DND-41 (cell line): ENCODE measurements around the gene FOXP1.

Experiments
- CTCF ChIP-seq: IDR thresholded peaks from 2 replicates; pipeline ENCODE4 v1.5.1; 2012; ENCODE audit warnings: borderline replicate concordance, low read length, moderate library complexity, mild to moderate bottlenecking; ENCODE audit not compliant: poor library complexity, severe bottlenecking; ENCODE audit errors: extremely low read depth
- EZH2 ChIP-seq: IDR thresholded peaks from 3 replicates; pipeline ENCODE4 v1.6.1; 2012; ENCODE audit warnings: borderline replicate concordance, low read depth, mild to moderate bottlenecking, moderate library complexity, low read length, inconsistent platforms; ENCODE audit not compliant: severe bottlenecking

GRCh38 chr3:71309886-71310285, 273.6 kb downstream of the FOXP1 start:
- TF ChIP-seq CTCF (no peak), EZH2 (no peak)
